SK-N-DZ (cell line): ENCODE data around the gene DCP1B.

ENCODE experiments used
- DNase-seq: peaks from one replicate; pipeline ENCODE4 v3.0.0-alpha.2; 2015; ENCODE audit warnings: low spot score

Gene DCP1B

GRCh38 chr12:1935242-1935641 is 69.0 kb downstream of the DCP1B start:
- DNase-seq: no peak

- no peak for DNase-seq
Observed at GRCh38 chr12:1934831-1935230, 69.4 kb downstream of the DCP1B start.

- no peak for DNase-seq
Observed at GRCh38 chr12:1934068-1934467, 70.2 kb downstream of the DCP1B start.

GRCh38 chr12:1933342-1934051 is 70.8 kb downstream of the DCP1B start:
- no peak for DNase-seq

GRCh38 chr12:1932264-1932777 is 71.9 kb downstream of the DCP1B start:
- no peak for DNase-seq

GRCh38 chr12:1931642-1932041 is 72.6 kb downstream of the DCP1B start:
- no peak for DNase-seq

- DNase-seq: no peak
Observed at GRCh38 chr12:1930803-1931597, 73.3 kb downstream of the DCP1B start.

- DNase-seq: no peak
Observed at GRCh38 chr12:1929985-1930802, 74.1 kb downstream of the DCP1B start.

- DNase-seq: no peak
Observed at GRCh38 chr12:1929241-1929984, 74.8 kb downstream of the DCP1B start.

GRCh38 chr12:1928439-1929121 is 75.7 kb downstream of the DCP1B start:
- DNase-seq: no peak

- DNase-seq: no peak
Observed at GRCh38 chr12:1927751-1928351, 76.4 kb downstream of the DCP1B start.

- no peak for DNase-seq
Observed at GRCh38 chr12:1927051-1927680, 77.1 kb downstream of the DCP1B start.

- DNase-seq: no peak
Observed at GRCh38 chr12:1926251-1926657, 78.0 kb downstream of the DCP1B start.

- no peak for DNase-seq
Observed at GRCh38 chr12:1925684-1926006, 78.6 kb downstream of the DCP1B start.

- DNase-seq: no peak
Observed at GRCh38 chr12:1924996-1925683, 79.1 kb downstream of the DCP1B start.

- no peak for DNase-seq
Observed at GRCh38 chr12:1922985-1923384, 81.3 kb downstream of the DCP1B start.

GRCh38 chr12:1922075-1922709 is 82.1 kb downstream of the DCP1B start:
- no peak for DNase-seq

GRCh38 chr12:1920971-1921370 is 83.3 kb downstream of the DCP1B start:
- DNase-seq: no peak

GRCh38 chr12:1920436-1920835 is 83.8 kb downstream of the DCP1B start:
- DNase-seq: no peak
